NCI-H2081 treated with DMSO at 0.1 percent for 48 hours (cell line): ENCODE measurements around the gene RCCD1.
"Not testable (repeated sequence)": the region's sequence is repeated elsewhere in the genome, so short reads cannot be mapped to it uniquely, and the experiment has no call there.

Source experiments
- DNase-seq: peaks from one replicate; lab custom pipeline; 2025; lab: John Stamatoyannopoulos, UW

The RCCD1 gene

DNA sequence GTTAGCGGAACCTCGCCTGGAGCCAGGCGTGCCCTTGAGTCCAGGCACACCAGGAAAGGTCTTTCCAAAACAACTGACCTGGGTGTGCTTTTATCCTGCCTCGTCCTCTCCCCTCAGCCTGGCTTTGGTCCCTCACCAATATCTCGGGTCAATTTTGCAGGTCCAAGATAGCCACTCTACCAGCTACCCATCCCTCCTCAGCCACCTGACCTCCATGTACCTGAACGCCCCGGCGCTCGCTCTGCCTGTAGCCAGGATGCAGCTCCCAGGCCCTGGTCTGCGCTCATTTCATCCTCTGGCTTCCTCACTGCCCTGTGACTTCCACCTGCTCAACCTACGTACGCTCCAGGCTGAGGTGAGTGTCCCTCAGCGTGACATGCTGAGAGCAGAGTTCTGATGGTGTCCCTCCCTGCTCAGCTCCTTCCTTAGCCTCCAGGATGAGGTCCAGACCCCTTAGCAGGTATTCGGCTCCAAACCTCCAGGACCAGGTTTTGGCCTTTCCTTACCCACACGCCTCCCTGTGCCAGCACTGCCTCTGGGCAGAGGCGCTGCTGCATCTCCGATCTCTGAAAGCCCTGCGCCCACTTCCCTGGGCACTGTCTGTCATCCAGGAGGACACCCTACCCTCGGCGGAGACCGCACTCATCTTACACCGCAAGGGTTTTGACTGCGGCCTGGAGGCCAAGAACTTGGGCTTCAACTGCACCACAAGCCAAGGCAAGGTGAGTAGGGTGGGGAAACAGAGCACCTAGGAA is 36.5 kb upstream of the RCCD1 start:
- no peak for DNase-seq

DNA sequence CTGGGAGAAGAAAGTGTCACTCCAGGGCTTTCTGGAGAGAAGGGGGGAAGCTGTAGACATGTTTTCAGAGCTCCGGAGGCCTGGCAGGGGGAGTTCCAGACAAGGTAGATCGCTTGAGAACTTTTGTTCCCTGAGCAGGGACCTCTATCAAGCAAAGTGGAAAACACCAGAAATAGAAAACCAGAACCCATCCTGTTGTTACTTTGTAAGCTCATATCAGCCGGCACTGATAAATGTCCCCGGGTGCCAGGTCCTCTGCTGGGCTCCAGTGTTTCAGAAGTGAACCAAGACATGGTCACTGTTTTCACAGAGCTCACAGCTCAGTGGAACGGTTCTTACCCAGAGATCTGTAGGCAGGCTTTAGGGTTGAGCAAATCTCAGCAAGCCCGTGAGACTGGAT is 35.8 kb upstream of the RCCD1 start:
- DNase-seq = no peak

DNA sequence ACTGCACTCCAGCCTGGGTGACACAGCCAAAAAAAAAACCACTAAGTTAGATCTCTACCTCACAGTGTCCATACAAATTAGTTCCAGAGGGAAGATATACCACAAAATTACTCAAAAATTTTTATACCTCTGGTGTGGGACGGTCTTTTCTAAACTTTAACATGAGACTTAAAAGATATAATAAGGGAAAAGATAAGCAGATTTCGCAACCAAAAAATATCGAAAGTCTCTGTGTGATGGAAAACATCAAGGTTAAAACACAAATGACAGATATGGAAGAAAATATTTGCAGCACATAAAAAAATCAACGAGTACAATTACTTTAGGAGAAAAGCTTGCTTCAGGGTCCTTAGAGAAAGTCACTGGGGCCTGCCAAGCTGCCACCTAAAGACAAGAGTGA is 32.8 kb upstream of the RCCD1 start:
- no peak for DNase-seq

DNA sequence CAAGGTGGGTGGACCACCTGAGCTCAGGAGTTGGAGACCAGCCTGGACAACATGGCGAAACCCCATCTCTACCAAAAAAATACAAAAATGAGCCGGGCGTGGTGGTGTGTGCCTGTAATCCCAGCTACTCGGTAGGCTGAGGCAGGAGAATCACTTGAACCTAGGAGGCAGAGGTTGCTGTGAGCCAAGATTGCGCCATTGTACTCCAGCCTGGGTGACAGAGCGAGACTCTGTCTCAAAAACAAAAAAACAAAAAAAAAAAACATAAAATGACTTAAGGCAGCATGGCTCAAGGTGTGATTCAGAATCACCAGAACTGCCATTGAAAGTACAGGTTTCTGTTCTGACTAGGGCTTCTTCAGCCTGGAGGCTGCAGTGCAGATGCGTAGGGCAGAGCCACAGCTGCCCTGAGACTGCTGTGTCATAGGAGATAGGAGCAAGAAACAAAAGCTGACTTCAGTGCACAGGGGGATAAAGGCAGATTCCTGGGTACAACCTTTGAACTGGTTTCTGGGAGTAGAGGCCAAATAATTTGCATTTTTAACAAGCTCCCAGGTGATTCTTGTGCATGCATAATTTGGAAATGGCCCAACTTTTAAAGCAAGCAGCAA is 31.9 kb upstream of the RCCD1 start:
- DNase-seq = not testable (repeated sequence)

DNA sequence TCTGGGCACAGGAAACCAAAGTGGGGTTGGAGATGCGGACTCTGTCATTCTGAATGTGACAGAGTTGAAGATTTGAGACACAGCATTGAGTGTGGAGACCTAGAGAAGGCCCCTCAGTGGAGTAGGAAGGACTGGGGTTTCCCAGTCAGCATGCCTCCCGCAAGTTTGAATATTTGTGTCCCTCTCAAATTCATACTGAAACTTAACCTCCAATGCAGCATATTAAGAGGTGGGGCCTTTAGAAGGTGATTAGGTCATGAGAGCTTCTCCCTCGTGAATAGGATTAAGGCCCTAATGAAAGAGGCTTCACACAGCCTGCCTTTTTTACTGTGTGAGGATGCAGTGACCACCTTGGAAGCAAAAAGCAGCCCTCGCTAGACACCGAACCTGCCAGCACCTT is 30.3 kb upstream of the RCCD1 start:
- no peak for DNase-seq

- not testable (repeated sequence) for DNase-seq
Observed at GRCh38 chr15:90926766-90927165, 27.9 kb upstream of the RCCD1 start.

- not testable (repeated sequence) for DNase-seq
Observed at GRCh38 chr15:90928106-90928505, 26.6 kb upstream of the RCCD1 start.

GRCh38 chr15:90929246-90930019 is 25.3 kb upstream of the RCCD1 start:
- no peak for DNase-seq

DNA sequence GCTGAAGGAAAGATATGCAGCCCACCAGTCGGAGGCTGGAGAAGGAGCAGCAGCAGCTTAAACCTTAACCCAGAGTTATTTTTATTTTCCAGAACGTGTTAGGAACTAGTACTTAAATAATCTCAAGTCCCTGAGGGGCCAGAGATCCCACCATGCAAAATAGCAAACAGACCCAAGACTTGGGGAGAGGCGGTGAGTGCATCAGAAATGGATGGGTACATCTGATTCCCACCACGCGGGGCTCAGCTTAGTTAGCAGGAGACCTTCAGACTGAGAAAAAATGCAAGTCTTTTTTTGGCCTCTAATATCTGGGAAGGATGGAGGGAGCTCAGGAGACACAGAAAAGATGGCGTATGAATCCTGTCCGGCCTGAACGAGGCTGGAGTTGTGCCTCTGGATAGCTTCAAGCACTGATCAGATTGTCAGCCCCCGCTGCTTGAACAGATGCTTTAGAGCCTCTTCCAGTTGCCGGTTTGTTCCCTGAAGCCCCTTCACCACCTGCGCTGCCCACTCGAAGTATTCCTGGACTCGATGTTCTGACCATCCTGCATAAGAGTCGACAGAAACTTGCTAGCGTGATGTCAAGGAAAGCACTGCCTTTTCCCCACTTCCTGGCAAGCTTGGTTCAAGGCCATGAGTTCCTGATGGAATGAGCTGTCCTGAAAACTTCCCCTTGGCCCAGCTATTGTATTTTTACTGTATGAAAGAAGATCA is 23.7 kb upstream of the RCCD1 start:
- no peak for DNase-seq

- no peak for DNase-seq
Observed at GRCh38 chr15:90931575-90931827, 23.2 kb upstream of the RCCD1 start.

DNA sequence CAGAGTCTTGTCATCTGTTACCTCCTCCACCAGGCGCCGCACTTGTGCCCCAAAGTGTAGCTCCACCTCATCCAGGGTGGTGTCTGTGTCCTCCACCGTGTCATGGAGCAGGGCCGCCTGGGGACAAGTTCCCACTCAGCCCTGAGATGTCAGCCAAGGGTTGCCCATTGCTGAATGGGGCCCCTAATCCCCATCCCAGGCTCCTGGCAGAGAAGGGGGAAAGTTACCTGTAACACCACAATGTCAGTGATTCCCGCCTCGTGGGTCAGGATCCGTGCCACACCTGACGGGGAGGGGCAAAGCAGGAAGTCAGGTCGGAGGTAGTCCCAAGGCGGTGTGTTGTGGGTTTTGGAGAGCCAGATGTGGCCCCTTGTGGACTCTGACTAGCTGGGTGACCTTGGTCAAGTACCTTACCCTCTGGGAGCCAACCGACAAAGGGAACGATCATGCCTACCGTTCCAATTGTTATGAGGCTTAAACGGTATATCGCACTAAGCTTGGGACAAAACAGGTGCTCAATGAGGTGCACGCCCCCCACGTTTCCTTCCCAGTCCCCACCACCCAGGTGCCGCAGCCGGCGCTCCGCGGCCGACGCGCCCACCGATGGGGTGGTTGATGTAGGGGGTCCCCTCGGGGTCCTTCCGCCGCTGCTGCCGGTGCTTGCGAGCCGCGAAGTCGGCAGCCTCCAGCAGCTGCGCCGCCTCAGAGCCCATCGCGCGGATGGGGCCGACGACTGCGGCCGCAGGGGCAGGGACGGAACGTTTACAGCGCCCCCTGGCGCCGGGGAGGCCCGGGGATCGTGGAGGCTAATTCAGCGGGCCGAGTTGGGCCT is 22.6 kb upstream of the RCCD1 start, which contains the start of gene HDDC3:
Gene HDDC3, minus strand, starts transcription at position 722 of the 832 bp plus-strand sequence. Its CDS starts 9 bp downstream, at position 713.
- peak; percentile 72 for DNase-seq

DNA sequence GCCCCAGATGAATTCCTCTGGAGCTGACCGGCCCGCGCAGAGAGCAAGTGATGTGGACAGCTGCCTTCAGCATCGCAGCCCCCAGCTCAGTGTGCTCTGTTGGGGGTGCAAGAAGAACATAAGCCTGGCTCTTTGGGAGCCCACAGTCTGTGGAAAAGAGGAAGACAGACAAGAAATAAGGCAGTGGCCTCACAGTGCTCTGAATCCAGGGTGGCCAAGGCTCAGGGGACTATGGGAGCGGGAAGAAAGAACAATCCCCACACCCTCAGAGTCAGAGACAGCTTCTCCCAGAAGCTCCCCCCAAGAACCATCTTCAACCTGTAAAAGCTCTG is 22.1 kb upstream of the RCCD1 start:
- no peak for DNase-seq

- no peak for DNase-seq
Observed at GRCh38 chr15:90933301-90933700, 21.4 kb upstream of the RCCD1 start.

DNA sequence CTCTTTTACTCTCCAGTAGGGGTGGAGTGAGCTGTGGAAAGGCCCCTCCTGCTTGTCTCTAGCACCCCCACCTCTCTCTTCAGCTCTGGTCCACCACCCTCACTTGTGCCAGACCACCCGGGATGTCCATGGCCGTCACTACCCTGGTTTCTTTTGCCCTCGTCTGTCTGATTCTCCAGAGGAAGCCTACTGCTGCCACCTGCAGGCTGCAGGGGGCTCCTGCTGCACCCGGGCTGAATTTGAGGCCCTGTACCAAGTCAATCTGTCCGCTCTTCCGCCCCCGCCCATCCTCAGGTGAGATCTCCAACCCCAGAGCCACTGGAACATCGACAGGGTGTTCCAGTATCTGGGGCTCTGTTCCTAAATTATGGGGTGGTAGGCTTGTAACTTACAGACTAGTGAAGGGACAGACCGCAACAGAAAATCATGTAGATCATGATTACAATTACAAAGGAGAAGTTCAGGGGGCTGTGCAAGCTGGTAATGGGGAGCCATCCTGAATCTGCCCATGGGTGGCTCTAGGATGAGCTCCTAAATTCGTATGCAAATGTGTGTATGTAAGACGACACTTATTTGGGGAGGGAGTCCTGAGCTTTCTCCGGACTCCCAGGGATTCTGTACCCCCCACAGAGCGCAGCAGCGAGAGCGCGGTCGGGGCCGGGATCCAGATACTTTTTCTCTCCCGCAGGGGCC is 20.3 kb upstream of the RCCD1 start:
- peak; percentile 43 for DNase-seq

- peak; percentile 72 for DNase-seq
Observed at GRCh38 chr15:90934949-90935751, 19.5 kb upstream of the RCCD1 start, which contains the start of gene UNC45A. Gene UNC45A, plus strand, starts transcription at chr15:90935285. Its CDS starts 40 bp downstream, at chr15:90935325.

- no peak for DNase-seq
Observed at GRCh38 chr15:90936823-90937222, 17.9 kb upstream of the RCCD1 start.

- no peak for DNase-seq
Observed at GRCh38 chr15:90938261-90938660, 16.4 kb upstream of the RCCD1 start.

DNA sequence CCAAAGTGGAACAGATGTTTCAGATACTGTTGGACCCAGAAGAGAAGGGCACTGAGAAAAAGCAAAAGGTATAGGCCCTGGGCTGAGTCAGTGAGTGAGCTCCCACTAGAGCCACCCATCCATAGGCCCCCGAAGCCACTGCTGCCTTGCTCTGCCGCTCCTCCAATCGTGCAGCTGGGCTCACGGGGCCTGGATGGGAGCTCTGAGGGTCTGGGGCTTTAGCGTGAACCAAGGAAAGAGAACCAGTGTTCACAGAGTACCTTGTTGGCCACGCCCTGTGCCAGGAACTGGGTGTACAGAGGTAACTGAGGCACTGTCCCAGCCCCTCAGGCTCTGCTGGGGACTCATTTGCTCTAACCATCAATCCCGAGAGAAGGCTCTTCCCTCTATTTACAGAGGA is 14.9 kb upstream of the RCCD1 start:
- no peak for DNase-seq

- DNase-seq = no peak
Observed at GRCh38 chr15:90941038-90941437, 13.6 kb upstream of the RCCD1 start.
